NCI-H2227 treated with DMSO at 0.1 percent for 48 hours (cell line): ENCODE results near the gene GLT1D1.

ENCODE experiments used
- DNase-seq: peaks from one replicate; lab custom pipeline; 2025; lab: John Stamatoyannopoulos, UW

Gene GLT1D1

GRCh38 chr12:128856035-128856790 is 2.9 kb downstream of the GLT1D1 start:
- DNase-seq = no peak

GRCh38 chr12:128856791-128857078 is 3.5 kb downstream of the GLT1D1 start:
- no peak for DNase-seq

- DNase-seq = no peak
These were observed 4.0 kb downstream of the GLT1D1 start for GRCh38 chr12:128857133-128857763.

DNA sequence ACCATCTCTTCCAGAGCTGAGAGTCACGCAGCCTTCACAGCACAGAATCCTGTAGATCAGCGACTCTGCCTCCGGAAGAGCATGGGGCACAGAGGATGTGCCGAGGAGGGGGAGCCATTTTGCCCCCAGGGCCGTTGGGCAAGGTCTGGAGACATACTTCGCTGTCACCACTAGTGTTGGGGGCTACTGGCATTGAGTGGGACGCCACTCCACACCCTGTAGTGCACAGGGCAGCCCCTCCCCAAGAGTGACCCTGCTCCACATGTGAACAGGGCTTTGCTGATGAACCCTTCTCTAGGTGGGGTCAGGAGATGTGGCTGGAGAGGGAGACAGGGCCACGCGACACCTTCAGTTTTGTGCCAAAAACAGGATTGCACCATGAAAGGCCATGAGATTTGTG is 6.0 kb downstream of the GLT1D1 start:
- no peak for DNase-seq

DNA sequence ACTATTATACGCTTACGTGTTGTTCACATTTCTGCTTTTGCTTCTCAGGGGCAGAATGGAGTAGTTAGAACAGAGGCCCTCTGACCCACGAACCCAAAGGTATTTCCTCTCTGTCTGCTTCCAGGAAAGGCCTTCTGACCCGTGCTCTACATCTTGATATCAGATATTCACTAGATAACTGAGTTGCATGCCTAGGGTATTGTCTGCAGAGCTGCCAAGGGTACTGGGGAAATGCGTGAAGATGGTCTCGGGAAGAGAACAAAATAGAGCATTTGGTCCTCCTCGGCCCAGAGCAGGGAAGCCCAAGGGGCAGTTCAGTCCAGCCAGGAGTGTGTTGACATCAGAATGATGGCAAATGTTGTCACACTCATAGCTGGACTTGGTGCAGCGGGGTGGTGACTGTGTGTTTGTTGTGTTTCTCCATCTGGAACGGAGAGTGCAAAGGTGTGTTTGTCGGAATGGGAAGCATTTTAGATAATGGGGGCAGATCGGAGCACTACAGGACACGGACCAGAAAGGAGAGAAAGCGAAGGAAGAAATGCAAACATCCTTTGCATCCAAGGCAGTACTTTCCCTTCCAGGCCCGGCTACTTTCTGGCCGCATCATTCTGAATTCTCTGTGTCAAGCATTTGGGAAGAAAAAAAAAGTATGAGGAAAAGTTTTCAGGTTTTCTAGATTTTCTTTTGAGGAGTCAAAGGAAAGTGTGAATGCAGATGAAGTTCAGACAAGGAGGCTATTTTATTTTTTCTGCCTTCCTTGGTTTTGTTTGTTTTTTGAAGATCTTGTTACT is 8.1 kb downstream of the GLT1D1 start:
- no peak for DNase-seq

GRCh38 chr12:128863957-128864356 is 10.7 kb downstream of the GLT1D1 start:
- DNase-seq = no peak

DNA sequence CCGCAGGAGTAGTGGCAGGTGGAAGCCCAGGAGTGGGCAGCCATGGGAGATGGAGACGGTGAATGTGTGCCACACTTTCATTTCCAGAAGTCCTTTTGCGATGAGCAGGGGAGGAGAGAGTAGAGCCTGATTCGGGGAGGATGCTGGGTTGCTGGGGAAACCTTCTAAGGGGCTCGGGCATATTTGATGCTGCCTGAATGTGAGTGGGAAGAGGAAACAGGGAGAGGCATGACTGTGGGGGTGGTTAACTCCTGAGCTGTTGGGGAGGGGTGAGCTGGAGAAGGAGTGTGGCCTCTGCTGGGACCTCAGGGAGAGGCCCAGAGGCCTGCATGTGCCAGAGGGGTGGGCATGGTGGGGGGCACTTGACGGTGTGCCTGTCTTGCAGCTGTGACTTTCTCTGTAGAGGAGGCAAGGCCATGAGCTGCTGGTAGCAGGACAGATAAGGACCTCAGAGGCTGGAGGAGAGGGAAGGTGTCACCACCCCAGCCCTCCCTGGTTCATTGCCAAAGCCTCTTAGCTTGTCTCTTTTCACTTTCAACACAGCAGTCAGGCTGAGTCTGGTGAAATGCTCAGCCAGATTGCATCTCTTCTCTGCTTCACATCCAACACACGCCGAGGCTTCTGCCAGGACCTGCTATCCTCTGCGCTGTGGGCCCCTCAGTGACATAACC is 11.4 kb downstream of the GLT1D1 start:
- DNase-seq = no peak

- no peak for DNase-seq
These were observed 14.2 kb downstream of the GLT1D1 start for GRCh38 chr12:128867466-128867865.

DNA sequence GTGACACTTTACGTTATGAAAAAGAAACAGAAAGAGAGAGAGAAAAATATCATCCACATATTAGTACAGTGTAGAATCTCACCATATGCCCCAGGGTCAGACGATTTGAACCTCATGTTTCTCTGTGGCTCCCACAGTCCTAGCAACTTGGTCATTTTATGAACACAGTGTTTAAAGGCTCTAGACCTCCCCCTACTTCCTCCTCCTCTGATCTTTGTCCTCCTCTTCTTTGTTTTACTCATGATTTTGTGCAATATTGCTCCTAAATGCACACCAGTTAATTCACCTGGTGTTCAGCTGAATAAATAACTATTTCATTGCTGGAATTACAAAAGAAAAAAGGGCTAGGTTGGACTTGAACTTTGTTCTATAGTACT is 18.2 kb downstream of the GLT1D1 start:
- no peak for DNase-seq

DNA sequence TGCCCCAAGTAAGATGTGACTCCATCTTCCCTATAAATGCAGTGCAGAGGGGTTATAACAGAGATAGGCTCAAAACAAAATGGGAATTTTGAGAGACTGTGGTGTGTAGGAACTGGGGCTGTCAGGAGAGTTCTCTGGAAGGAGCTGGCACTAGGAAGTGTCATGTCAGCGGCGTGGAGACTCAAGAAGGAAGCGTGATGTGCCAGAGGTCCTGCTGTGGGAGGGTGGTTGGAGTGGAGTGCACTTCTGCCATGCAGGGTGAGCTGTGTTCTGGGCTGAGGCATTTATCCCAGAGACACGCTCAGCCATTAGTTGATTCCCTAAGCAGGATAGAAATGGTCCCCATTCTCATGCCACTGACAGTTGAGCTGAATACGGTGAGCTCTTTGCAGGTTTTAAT is 19.0 kb downstream of the GLT1D1 start:
- DNase-seq = no peak

GRCh38 chr12:128876559-128876958 is 23.3 kb downstream of the GLT1D1 start:
- DNase-seq = no peak

DNA sequence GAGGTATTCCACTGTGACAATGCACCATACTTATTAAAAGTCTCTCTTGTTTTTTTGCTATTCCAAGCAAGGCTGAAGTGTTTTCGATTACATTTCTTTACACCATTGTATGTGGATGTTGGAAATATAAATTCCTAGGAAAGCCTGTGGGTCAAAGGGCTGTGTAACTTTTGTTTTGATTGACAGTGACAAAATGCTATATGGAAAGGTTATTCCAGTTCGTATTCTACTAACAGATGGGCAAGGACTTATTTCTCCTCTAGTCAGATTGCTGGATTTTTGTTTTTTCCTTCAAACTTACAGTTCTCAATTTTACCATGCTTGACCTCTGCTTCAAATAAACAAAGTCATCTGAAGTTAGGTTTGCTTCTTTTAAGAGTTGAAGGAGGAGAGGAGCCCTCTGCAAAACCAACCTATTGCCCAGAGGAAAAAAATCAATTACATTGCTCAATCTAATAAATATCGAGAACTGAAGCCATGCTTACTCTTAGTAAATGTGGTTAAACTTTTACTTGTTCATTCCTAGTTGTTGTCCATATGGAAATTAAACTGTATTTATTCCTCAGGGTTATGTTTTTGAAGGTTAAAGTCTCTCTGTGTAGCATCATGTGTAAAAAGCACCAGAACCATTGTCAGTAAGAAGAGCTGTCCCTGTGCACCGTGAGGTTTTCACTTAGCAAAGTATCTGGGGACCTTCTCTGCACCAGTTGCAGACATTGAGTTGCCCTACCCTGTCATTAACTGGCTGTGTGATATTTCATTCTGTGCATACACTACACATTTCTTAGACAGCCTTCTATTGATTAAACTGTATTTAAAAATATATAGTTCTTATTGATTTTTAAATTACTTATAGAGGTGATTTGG is 26.9 kb downstream of the GLT1D1 start:
- no peak for DNase-seq

GRCh38 chr12:128891856-128892255 is 38.6 kb downstream of the GLT1D1 start:
- DNase-seq = no peak

GRCh38 chr12:128903236-128903635 is 50.0 kb downstream of the GLT1D1 start:
- no peak for DNase-seq

- no peak for DNase-seq
These were observed 51.8 kb downstream of the GLT1D1 start for GRCh38 chr12:128905003-128905544.

DNA sequence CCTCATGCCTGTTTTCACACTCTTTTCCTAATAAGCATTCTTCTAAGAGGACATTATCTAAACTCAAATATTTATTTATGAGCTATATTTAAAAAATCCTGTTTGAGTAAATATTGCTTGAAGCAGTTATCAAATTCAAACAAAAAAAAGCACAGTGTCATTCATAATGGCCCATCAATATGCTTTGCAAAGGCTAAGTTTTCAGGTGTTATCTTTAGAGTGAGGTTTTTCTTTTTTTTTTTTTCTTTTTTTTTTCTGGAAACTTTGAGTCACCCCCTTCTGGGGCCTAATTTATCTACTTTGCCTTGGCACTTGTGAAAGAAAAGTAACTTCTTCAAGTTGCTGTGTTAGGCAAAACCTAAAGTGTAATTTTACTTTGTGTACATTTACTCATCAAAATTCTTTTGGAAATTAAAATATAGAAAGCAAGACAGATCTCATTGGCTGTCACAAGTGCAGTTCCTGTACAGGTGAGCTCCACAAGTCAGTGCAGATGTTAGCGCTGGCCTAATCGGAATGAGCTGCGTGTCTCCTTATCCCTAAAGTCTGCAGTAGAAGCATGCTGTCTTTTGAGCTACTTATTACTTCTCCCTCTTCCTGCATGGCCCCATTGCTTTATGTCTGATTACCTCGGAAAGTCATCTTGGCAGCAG is 53.3 kb downstream of the GLT1D1 start:
- no peak for DNase-seq

DNA sequence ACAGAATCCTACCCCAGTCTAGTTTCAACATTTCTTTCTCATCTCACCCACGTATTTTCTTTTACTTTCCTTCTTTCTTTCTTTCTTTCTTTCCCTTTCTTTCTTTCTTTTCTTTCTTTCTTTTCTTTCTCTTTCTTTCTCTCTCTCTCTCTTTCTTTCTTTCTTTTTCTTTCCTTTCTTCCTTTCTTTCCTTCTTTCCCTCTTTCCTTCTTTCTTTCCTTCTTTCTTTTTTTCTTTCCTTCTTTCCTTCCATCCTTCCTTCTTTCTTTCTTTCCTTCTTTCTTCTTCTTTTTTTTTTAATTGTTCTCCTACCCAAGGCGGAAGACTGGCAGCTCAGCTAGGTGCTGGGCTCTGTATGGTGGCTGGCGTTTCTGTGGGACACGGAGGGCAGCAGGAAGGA is 55.0 kb downstream of the GLT1D1 start:
- no peak for DNase-seq

- DNase-seq = no peak
These were observed 56.4 kb downstream of the GLT1D1 start for GRCh38 chr12:128909653-128910052.

DNA sequence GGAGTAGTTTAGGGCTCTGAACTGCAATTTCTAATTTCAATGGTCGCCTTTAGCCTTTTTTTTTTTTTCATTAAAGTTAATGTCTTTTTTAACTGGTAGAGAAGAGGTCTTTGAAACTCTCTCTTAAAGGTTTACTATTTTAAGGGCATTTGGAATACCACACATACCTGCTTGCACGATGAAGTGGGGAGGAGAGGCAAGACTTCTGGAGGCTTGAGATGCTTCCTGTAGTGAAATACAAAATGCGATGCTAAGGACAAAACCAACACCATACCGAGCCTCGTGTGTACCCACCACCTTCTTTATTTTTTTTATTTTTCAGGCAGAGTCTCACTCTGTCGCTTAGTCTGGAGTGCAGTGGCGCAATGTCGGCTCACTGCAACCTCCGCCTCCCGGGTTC is 57.4 kb downstream of the GLT1D1 start:
- DNase-seq = no peak

DNA sequence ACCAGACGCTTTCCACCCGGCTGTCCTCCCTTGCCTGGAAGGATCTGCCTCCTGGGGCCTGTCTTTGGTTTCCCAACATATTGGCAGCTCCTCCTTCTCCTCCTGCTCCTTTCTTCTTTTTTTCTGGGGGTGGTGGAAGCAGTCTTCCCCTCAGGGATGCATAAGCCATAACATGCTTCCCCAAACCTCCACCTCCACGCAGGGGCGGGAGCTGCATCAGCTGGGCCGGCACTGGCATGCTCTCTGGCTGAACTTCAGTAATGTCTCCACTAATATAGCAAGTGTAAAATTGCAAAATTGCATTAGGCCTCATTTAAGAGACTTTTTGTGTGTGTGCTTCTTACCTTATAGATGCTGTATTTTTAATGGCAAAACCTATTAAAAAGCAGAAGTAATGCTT is 58.6 kb downstream of the GLT1D1 start:
- no peak for DNase-seq
